Uterus (tissue), 2 donors: Measurements from ENCODE around the gene LIPA.

Experiments
- POLR2A ChIP-seq, 2 donors: fragments of 450-650 bp; IDR thresholded peaks; one replicate each; pipeline ENCODE4 v1.6.1; 2016; ENCODE audit warnings: antibody characterized with exemption in 2 of 2, mild to moderate bottlenecking in 1 of 2, moderate library complexity in 1 of 2
- TF ChIP-seq, protein P1 (sequence below), 4 experiments: fragments of 200-600 bp in 2 of 4; fragments of 450-650 bp in 2 of 4; sonication (generic) in 2 of 4; IDR thresholded peaks; one replicate each; pipeline ENCODE4 v1.5.1; 2016 to 2019; ENCODE audit warnings: antibody characterized with exemption in 4 of 4, mild to moderate bottlenecking in 2 of 4, moderate library complexity in 1 of 4

DNA sequence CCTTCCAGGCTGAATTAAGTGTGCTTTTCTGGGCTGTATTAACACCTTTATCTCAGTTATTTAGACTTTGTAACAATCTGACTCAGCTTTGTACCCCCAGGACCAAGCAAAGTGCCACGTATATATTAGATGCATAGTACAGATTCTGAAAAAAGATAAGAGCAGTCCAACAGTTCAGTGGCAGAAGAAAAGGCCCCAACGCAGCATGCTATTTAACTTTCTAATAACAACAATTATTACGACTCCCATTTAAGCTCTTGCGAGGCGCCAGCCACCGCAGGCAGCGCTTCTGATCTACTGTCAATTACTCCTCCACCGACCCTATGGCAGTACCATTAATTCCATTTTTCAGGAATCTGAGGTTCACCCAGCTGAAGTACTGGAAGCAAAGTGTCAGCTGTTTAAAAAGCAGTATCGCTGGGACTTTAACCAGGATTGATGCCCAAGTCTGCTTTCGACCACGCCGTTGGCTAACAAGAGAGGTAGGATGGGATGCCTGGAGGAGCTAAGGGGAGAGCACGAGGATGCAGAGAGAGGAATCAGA is 638 bp downstream of the LIPA start:
- TF ChIP-seq POLR2A (IDR thresholded peaks at IDR 0.05), result no peak
- TF ChIP-seq, protein P1, sequence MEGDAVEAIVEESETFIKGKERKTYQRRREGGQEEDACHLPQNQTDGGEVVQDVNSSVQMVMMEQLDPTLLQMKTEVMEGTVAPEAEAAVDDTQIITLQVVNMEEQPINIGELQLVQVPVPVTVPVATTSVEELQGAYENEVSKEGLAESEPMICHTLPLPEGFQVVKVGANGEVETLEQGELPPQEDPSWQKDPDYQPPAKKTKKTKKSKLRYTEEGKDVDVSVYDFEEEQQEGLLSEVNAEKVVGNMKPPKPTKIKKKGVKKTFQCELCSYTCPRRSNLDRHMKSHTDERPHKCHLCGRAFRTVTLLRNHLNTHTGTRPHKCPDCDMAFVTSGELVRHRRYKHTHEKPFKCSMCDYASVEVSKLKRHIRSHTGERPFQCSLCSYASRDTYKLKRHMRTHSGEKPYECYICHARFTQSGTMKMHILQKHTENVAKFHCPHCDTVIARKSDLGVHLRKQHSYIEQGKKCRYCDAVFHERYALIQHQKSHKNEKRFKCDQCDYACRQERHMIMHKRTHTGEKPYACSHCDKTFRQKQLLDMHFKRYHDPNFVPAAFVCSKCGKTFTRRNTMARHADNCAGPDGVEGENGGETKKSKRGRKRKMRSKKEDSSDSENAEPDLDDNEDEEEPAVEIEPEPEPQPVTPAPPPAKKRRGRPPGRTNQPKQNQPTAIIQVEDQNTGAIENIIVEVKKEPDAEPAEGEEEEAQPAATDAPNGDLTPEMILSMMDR (IDR thresholded peaks at IDR 0.05), result no peak
